HCT116 (cell line): ENCODE measurements around the gene FNDC7.
A peak's percentile ranks its signal among the peaks of the same experiment; 100 is the strongest.

Experiments used
- CTCF ChIP-seq, 3 experiments: fragments of 200-600 bp in 1 of 3; sonication (generic) in 1 of 3; IDR thresholded peaks in 2 of 3; conservative IDR thresholded peaks in 1 of 3; 2 replicates each; pipeline ENCODE4 v1.5.1; 2012 to 2017; ENCODE audit warnings: low read depth in 2 of 3, low read length in 2 of 3, antibody characterized with exemption in 1 of 3, borderline replicate concordance in 1 of 3, control low read depth in 1 of 3, mild to moderate bottlenecking in 1 of 3, mixed read lengths in 1 of 3, mixed run types in 1 of 3, moderate library complexity in 1 of 3; ENCODE audit not compliant: insufficient read depth in 1 of 3
- RAD21 ChIP-seq: IDR thresholded peaks from 2 replicates; pipeline ENCODE4 v1.6.1; 2012; ENCODE audit warnings: low read depth, mild to moderate bottlenecking
- REST ChIP-seq: IDR thresholded peaks from 2 replicates; pipeline ENCODE4 v1.6.1; 2012; ENCODE audit warnings: low read depth
- SIN3A ChIP-seq: IDR thresholded peaks from 2 replicates; pipeline ENCODE4 v1.6.1; 2012; ENCODE audit warnings: low read depth
- YY1 ChIP-seq: IDR thresholded peaks from 2 replicates; pipeline ENCODE4 v1.6.1; 2011; ENCODE audit warnings: low read length, low read depth, moderate library complexity, mild to moderate bottlenecking; ENCODE audit not compliant: insufficient replicate concordance; ENCODE audit errors: extremely low read depth
- ZBTB33 ChIP-seq: IDR thresholded peaks from 2 replicates; pipeline ENCODE4 v1.6.1; 2011; ENCODE audit warnings: mild to moderate bottlenecking, low read length, moderate library complexity; ENCODE audit not compliant: insufficient replicate concordance; ENCODE audit errors: extremely low read depth

GRCh38 chr1:108692724-108693655 lies 19.7 kb upstream of the FNDC7 start:
- TF ChIP-seq CTCF (IDR thresholded peaks at IDR 0.05 in 2 of 3, conservative IDR thresholded peaks at IDR 0.05 in 1 of 3; ENCODE audit: borderline replicate concordance in 1 of 3, insufficient read depth in 1 of 3, low read depth in 2 of 3, low read length in 2 of 3), result peak in 1 of 3 experiments; percentile 14; a peak in 1 of 6 replicates
- no peak for TF ChIP-seq SIN3A
- no peak for TF ChIP-seq RAD21
- TF ChIP-seq REST, result no peak
- TF ChIP-seq YY1, result no peak
- no peak for TF ChIP-seq ZBTB33
